Endothelial cell of umbilical vein (primary cell): ENCODE measurements around the gene SWI5. TPM values are rescaled to one million over a fixed set of nuclear protein-coding genes. Genes with fewer than 3 reads are reported as not detected.

Source experiments
- BruUV-seq: library from RNA; stranded (reverse); fragments of 400-500 nt; replicated peaks from 2 replicates; lab custom pipeline; 2021; lab: Mats Ljungman, UMichigan
- CTCF ChIA-PET: fragments of 300-600, 350-600 bp; sonication (Branson Sonifier 250); formaldehyde crosslinking; loops from one replicate; lab custom pipeline; 2021; ENCODE audit warnings: antibody characterized with exemption, inconsistent platforms; lab: Charles Lee
- POLR2A ChIA-PET: fragments of 300-600, 350-600 bp; sonication (Branson Sonifier 250); formaldehyde crosslinking; loops from one replicate; lab custom pipeline; 2021; ENCODE audit warnings: antibody characterized with exemption, inconsistent platforms; lab: Charles Lee
- DNase-seq: peaks from one replicate; pipeline ENCODE4 v3.0.0-alpha.2; 2011; ENCODE audit warnings: low read depth, low spot score
- FAIRE-seq: peaks from 2 replicates; lab custom pipeline; 2011; peaks lifted over from hg19 to GRCh38; lab: Jason Lieb, UNC
- H2AFZ ChIP-seq: 2 replicates; pipeline ENCODE4 v1.6.0; 2012; ENCODE audit warnings: low read depth, low read length, control low read depth, inconsistent platforms
- H3K27ac ChIP-seq: 2 replicates; pipeline ENCODE4 v1.5.1; 2011; ENCODE audit warnings: low read depth, mild to moderate bottlenecking, control low read depth, low read length, moderate library complexity; ENCODE audit not compliant: insufficient read depth
- H3K27me3 ChIP-seq, 2 experiments: 2 replicates each; pipeline versions ENCODE4 v1.6.0 to v1.6.1; 2011; ENCODE audit warnings: low read length in 2 of 2, mixed read lengths in 1 of 2; ENCODE audit not compliant: control insufficient read depth in 2 of 2, insufficient read depth in 2 of 2
- H3K36me3 ChIP-seq, 2 experiments: 2 replicates in 1 of 2; 3 replicates in 1 of 2; pipeline ENCODE4 v1.5.1; 2011; ENCODE audit warnings: low read length in 2 of 2, mild to moderate bottlenecking in 1 of 2, moderate library complexity in 1 of 2; ENCODE audit not compliant: control insufficient read depth in 2 of 2, insufficient read depth in 2 of 2; ENCODE audit errors: extremely low read depth in 1 of 2
- H3K4me1 ChIP-seq: 3 replicates; pipeline ENCODE4 v1.5.1; 2011; ENCODE audit warnings: mild to moderate bottlenecking, low read length; ENCODE audit not compliant: control insufficient read depth, insufficient read depth; ENCODE audit errors: extremely low read depth
- H3K4me2 ChIP-seq: 2 replicates; pipeline ENCODE4 v1.6.1; 2011; ENCODE audit warnings: low read length, control low read depth, mixed read lengths; ENCODE audit not compliant: insufficient read depth
- H3K4me3 ChIP-seq, 3 experiments: fragments of 200-600 bp in 1 of 3; sonication (generic), shearing (Covaris generic) in 1 of 3; replicated peaks in 1 of 3; 2 replicates each; pipeline ENCODE4 v1.5.1; 2011 to 2016; ENCODE audit warnings: control low read depth in 3 of 3, low read length in 3 of 3, mild to moderate bottlenecking in 2 of 3, inconsistent platforms in 1 of 3, low read depth in 1 of 3, moderate library complexity in 1 of 3; ENCODE audit not compliant: insufficient read depth in 1 of 3
- H3K79me2 ChIP-seq: 2 replicates; pipeline ENCODE4 v1.6.0; 2012; ENCODE audit warnings: low read length, inconsistent platforms; ENCODE audit not compliant: control insufficient read depth, insufficient read depth
- H3K9ac ChIP-seq: replicated peaks from 2 replicates; pipeline ENCODE3; 2011; ENCODE audit warnings: low read length, control low read depth; ENCODE audit not compliant: insufficient read depth; ENCODE audit errors: extremely low read depth
- H3K9me1 ChIP-seq: replicated peaks from 3 replicates; pipeline ENCODE4 v1.6.0; 2011; ENCODE audit warnings: mild to moderate bottlenecking, low read length; ENCODE audit not compliant: control insufficient read depth, insufficient read depth; ENCODE audit errors: extremely low read depth
- H3K9me3 ChIP-seq: replicated peaks from 2 replicates; pipeline ENCODE4 v1.5.1; 2012; ENCODE audit warnings: low read length, inconsistent platforms; ENCODE audit not compliant: control insufficient read depth, insufficient read depth
- H4K20me1 ChIP-seq: replicated peaks from 2 replicates; pipeline ENCODE3; 2011; ENCODE audit warnings: mild to moderate bottlenecking, low read length; ENCODE audit not compliant: control insufficient read depth, insufficient read depth; ENCODE audit errors: extremely low read depth
- EZH2 ChIP-seq: IDR thresholded peaks from 2 replicates; pipeline ENCODE4 v1.6.1; 2012; ENCODE audit warnings: borderline replicate concordance, low read depth, mild to moderate bottlenecking, moderate library complexity, low read length, inconsistent platforms; ENCODE audit not compliant: severe bottlenecking
- FOS ChIP-seq: IDR thresholded peaks from 2 replicates; pipeline ENCODE4 v1.6.1; 2011; ENCODE audit warnings: mild to moderate bottlenecking, low read length, moderate library complexity, borderline replicate concordance; ENCODE audit not compliant: insufficient read depth
- GATA2 ChIP-seq: IDR thresholded peaks from 2 replicates; pipeline ENCODE4 v1.7.0; 2011; ENCODE audit warnings: low read depth, mild to moderate bottlenecking, moderate library complexity, mixed read lengths, low read length; ENCODE audit not compliant: insufficient read length, insufficient read depth
- JUN ChIP-seq: IDR thresholded peaks from 2 replicates; pipeline ENCODE4 v1.6.1; 2011; ENCODE audit warnings: borderline replicate concordance, low read depth; ENCODE audit not compliant: insufficient read length, insufficient read depth
- MYC ChIP-seq: IDR thresholded peaks from one replicate; pipeline ENCODE4 v1.6.1; 2011; ENCODE audit warnings: mild to moderate bottlenecking, low read depth, low read length
- POLR2A ChIP-seq: IDR thresholded peaks from 2 replicates; pipeline ENCODE4 v1.6.1; 2012; ENCODE audit warnings: low read depth, mild to moderate bottlenecking, control low read depth, low read length
- POLR2AphosphoS5 ChIP-seq: IDR thresholded peaks from 2 replicates; pipeline ENCODE4 v1.6.1; 2012; ENCODE audit warnings: low read depth, mild to moderate bottlenecking, control low read depth, low read length, moderate library complexity; ENCODE audit not compliant: insufficient read depth
- dilution Hi-C: fragments of 300-500 bp; cut with MboI; formaldehyde crosslinking; loops from one replicate; pipeline ENCODE4 v1.15.0; 2019; ENCODE audit warnings: low sequenced_read_pairs; ENCODE audit not compliant: extremely low pct_ligation_motif_present
- intact Hi-C: fragments of 100-400 bp; cut with micrococcal nuclease; formaldehyde crosslinking; loops from one replicate; pipeline ENCODE4 v1.10.0; 2022
- polyA plus RNA-seq, 4 experiments: library from polyadenylated mRNA; depleted of rRNA in 3 of 4; stranded (reverse) in 3 of 4; unstranded in 1 of 4; fragments of >200 nt; gene quantifications; 2 replicates each; pipeline versions ENCODE4 v1.2.1 to v1.2.3, GENCODE V29; 2011 to 2012; ENCODE audit warnings: missing spikeins in 1 of 4
- total RNA-seq: library from RNA; stranded (reverse); gene quantifications from 2 replicates; pipeline ENCODE4 v1.2.3, GENCODE V29; 2021
- TF ChIP-seq, protein P1 (sequence below), 2 donors: IDR thresholded peaks; 1 replicate in 1 of 2; 2 replicates in 1 of 2; pipeline ENCODE4 v1.5.1; 2011; ENCODE audit warnings: low read length in 2 of 2, mild to moderate bottlenecking in 2 of 2, moderate library complexity in 2 of 2, control low read depth in 1 of 2, inconsistent platforms in 1 of 2, low read depth in 1 of 2; ENCODE audit not compliant: insufficient read depth in 1 of 2; ENCODE audit errors: extremely low read depth in 1 of 2
- TF ChIP-seq, protein P2 (sequence below): IDR thresholded peaks from 2 replicates; pipeline ENCODE4 v1.6.1; 2011; ENCODE audit not compliant: insufficient read depth, insufficient read length

The SWI5 gene
- total and polyA plus RNA-seq, 2 donors (not counting 3 experiments of a cell fraction or from before 2014, with no cell fraction given), result 21.2 to 58.0 TPM

DNA sequence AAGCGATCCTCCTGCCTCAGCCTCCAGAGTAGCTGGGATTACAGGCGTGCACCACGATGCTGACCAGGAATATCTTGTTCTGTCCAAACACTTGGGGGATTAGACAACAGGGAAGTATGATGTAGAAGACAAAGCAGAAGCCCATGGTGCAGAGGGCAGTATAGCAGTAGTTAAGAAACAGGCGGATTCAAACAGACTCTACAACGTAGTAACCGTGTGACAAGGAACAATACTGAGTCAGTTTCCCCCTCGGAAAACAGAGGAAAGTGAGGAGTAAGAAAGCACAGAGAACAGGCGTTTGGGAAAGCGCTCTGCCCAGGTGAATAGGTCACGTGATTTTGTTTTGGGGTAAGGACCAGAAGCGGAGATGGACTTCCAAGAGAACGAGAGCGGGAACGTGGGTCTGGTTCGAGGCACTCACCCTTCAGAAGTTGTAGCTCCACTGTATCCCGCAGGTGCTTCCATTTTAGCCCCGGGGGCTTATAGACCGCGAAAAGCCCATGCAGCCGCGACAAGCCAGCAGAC, 45.9 kb downstream of the SWI5 start:
- CTCF ChIA-PET, result interaction anchor here (0.8 kb wide), 1 partner anchor 19 kb away, joined by 3 read pairs; no protein-coding TSS in a partner anchor
- H3K79me2 ChIP-seq, result peaks cover 25% of the 10 kb centered on the region
- BruUV-seq, result TSS peak; percentile 66
- peak overlapping the region; percentile 45 to 92 (median 83) for H3K4me3 ChIP-seq
- intact Hi-C loops, result loop anchor here (1.0 to 2.0 kb wide), 6 partner anchors 15 to 49 kb away; partner anchors contain the start of genes SLC27A4 and URM1
- H3K4me1 ChIP-seq, result peaks cover 12% of the 10 kb centered on the region
- dilution Hi-C loops, result no loop called here
- H3K27ac ChIP-seq, result peak overlapping the region; percentile 56
- no peak for TF ChIP-seq POLR2AphosphoS5
- TF ChIP-seq, protein P1, sequence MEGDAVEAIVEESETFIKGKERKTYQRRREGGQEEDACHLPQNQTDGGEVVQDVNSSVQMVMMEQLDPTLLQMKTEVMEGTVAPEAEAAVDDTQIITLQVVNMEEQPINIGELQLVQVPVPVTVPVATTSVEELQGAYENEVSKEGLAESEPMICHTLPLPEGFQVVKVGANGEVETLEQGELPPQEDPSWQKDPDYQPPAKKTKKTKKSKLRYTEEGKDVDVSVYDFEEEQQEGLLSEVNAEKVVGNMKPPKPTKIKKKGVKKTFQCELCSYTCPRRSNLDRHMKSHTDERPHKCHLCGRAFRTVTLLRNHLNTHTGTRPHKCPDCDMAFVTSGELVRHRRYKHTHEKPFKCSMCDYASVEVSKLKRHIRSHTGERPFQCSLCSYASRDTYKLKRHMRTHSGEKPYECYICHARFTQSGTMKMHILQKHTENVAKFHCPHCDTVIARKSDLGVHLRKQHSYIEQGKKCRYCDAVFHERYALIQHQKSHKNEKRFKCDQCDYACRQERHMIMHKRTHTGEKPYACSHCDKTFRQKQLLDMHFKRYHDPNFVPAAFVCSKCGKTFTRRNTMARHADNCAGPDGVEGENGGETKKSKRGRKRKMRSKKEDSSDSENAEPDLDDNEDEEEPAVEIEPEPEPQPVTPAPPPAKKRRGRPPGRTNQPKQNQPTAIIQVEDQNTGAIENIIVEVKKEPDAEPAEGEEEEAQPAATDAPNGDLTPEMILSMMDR (IDR thresholded peaks at IDR 0.05; ENCODE audit: extremely low read depth in 1 of 2, insufficient read depth in 1 of 2, low read depth in 1 of 2, low read length in 2 of 2), result no peak
- no peak for TF ChIP-seq EZH2
- TF ChIP-seq, protein P2, sequence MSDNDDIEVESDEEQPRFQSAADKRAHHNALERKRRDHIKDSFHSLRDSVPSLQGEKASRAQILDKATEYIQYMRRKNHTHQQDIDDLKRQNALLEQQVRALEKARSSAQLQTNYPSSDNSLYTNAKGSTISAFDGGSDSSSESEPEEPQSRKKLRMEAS, result no peak
- no peak for TF ChIP-seq JUN
- no peak for TF ChIP-seq MYC
- no peak for TF ChIP-seq POLR2A
- TF ChIP-seq FOS, result no peak
- no peak for TF ChIP-seq GATA2
- no peaks in the 10 kb centered on the region for H3K9me1 ChIP-seq
- no peaks in the 10 kb centered on the region for H3K9me3 ChIP-seq
- FAIRE-seq (no peak), DNase-seq (no peak)
- POLR2A ChIA-PET, result no interaction called here
- H3K9ac ChIP-seq, result peak overlapping the region; percentile 79
- no peaks in the 10 kb centered on the region for H4K20me1 ChIP-seq
- peak overlapping the region; percentile 78 for H3K4me2 ChIP-seq
- no peaks in the 10 kb centered on the region for H3K27me3 ChIP-seq
- peaks cover 7 to 12% of the 10 kb centered on the region in 2 experiments for H3K36me3 ChIP-seq
- H2AFZ ChIP-seq, result peak overlapping the region; percentile 76
